Measurements from ENCODE around the gene FAM110D.

FAM110D gene

DNA sequence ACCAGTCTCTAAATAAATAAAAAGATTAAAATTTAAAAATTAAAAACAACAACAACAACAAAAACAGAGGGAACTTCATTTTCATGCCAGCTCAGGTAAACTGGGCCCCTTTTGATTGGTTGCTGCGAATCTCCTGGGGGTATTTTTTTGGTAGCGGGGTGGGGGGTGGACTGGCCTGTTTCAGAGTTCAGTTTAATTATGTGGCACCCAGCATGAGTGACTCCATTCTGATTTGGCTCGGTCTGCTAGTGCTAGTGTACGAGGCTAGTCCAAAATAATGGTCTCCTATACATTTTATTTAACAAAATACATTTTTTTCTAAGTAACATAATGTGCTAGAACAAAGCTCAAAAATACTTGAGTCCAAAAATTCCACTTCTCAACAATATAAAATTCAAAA is 29.1 kb upstream of the FAM110D start:
- no peak for DNase-seq (ENCODE audit: low read depth in 2 of 2)

DNA sequence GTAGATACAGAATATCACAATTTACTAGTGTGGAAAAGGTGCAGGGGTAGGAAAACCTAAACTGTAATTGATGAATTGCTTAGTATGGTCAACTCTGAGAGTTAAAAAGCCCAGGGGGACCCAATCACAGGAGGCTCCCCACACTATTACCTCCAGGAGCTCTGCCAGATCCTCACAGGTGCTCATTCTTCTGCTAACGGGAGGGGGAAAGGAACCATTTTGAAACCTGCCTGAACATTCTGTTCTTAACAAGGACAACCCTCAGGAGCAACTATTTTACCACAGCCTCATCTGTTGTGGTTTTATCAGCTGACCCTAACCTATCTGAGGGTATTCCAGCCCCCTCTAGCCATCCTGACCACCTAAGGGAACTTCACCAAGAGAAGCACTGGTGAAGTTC is 28.2 kb upstream of the FAM110D start:
- no peak for DNase-seq (ENCODE audit: low read depth in 2 of 2)

DNA sequence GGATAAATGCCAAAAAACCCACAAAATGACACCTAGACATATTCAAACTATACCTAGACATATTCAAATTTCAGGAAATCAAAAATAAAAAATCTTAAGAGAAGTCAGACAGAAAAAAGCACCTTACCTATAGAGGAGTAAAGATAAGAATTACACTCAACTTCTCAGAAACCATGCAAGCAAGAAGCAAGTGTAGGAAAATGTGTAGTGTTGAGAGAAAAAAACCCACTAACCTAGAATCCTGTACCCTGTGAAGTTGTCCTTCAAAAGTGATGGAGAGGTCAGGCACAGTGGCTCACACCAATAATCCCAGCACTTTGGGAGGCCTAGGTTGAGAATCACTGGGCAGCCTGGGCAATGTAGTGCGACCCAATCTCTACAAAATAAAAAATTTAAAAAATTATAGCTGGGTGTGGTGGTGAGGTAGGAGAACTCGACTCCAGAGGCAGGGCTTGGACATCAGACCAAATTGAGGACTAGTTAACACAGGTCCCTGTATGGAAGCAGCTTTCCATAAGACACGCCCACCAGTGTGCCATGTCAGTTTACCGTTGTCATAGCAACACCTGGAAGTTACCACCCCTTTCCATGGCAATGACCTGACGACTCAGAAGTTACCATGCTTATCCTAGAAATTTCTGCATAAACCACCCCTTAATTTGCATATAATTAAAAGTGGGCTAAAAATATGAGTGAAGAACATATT is 26.6 kb upstream of the FAM110D start:
- no peak for DNase-seq (ENCODE audit: low read depth in 2 of 2)

DNA sequence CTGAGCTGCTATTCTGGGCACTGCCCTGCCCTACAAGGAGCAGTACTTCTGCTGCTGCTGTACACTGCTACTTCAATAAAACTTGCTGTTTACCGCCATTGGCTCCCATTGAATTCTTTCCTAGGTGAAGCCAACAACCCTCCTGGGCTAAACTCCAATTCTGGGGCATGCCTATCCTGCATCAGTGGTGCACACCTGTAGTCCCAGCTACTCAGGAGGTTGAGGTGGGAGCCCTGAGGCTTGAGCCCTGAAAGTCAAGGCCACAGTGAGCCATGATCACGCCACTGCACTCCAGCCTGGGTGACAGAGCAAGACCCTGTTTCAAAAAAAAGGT is 26.1 kb upstream of the FAM110D start:
- DNase-seq (ENCODE audit: low read depth in 2 of 2): no peak

DNA sequence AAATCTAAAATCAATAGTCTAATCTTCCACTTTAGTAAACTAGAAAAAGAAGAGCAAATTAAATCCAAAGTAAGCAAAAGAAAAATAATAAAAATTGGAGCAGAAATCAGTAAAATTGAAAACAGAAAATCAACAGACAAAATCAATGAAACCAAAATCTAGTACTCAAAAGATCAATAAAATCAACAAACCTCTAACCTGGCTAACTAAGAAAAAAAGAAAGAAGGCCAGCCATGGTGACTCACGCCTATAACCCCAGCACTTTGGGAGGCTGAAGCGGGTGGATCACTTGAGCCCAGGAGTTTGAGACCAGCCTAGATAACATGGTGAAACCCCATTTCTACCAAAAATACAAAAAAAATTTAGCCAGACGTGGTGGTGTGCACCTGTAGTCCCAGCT is 24.4 kb upstream of the FAM110D start:
- no peak for DNase-seq (ENCODE audit: low read depth in 2 of 2)

DNA sequence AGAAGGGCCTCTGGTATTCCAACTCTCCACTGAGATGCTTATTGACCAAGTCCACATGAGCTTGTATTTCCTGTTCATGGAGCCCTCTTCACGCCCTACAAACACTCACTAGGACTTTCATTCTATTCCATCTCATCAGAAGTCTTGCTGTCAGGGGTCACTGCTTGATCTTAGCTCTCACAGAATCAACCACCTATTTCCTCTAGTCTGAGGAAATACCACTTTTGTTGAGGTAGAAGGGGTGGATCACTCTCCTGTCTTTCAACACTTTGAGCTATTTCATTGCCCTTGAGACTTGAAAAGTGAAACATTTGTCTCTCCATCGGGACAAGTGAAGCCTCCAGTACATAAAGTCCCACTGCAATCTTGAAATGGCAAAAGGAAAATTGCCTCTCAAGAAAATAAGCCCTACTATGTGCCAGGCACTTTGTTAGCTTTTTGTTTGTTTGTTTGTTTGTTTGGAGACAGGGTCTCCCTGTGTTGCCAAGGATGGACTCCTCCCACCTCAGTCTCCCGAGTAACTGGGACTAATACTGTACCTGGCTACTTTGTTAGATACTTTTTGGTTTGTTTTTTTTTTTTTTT is 19.8 kb upstream of the FAM110D start:
- no peak for DNase-seq (ENCODE audit: low read depth in 2 of 2)

DNA sequence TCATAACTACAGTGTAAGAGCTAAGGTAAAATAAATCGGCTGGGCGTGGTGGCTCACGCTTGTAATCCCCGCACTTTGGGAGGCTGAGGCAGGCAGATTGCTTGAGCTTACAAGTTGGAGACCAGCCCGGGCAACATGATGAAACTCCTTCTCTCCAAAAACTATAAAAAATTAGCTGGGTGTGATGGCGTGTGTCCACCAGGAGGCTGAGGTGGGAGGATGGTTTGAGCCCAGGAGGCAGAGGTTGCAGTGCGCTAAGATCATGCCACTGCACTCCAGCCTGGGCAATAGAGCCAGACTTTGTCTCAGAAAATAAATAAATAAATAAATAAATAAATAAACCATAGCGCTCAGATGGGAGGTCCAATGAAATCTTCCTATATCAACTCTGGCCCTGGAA is 16.7 kb upstream of the FAM110D start:
- no peak for DNase-seq (ENCODE audit: low read depth in 2 of 2)

DNA sequence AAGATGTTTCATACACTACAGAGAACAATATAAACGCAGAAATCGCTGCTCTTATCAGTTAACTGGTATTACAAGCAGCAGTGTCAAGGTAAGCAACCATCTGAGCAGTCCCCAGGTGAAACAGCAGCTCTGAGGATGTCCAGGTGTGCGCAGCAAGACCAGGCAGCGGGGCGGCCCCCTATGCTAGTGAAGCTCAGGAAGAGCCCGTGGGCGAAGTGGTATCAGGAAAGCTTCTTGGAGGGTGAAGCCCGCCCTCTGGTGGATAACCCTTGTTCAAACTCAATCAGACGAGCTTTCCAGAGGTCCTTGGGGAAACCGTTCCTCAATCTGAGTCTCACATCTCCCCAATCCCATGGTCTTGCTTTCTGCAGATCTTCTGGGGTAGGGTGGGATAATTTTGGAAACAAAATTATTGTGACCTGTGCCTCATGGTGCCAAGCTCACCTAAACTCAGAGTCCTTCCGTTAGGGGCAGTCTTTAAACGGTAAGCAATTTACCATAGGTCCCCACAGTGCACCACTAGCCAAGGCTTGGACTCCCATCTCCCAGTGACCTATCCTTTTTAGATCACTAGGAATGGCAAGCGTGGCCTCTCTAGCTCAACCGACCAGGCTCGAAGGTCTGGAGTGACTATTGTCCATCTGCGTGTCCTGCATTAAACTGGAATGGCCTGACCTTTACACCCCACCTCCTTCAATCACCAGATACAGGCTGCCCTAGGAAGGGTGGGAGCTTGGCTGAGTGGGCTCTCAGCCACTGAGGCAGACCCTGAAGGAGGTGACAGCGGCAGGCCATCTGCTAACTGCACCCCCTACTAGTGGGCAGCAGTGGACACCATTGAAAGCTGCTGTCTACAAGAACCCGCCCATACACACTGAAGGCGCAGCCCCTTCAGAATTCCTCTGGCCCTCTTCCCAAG is 13.6 kb upstream of the FAM110D start:
- peak; percentile 60 to 61 for DNase-seq (ENCODE audit: low read depth in 2 of 2)

DNA sequence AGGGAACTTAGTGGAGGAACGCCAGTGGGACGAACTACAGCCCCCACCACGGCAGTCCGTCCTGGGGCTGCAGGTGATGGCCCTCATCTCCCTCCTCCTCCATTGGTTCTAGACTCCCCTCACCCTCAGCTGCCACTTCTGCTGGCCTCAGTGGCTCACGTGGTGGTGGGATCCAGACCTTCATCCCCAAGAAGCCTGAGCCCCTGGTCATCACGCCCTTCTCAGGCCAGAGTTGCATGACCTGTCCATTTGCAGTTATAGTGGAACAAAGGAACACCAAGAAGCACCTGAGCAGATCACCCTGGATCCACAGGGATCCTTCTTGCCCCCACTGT is 13.0 kb upstream of the FAM110D start:
- DNase-seq (ENCODE audit: low read depth in 2 of 2): no peak

DNA sequence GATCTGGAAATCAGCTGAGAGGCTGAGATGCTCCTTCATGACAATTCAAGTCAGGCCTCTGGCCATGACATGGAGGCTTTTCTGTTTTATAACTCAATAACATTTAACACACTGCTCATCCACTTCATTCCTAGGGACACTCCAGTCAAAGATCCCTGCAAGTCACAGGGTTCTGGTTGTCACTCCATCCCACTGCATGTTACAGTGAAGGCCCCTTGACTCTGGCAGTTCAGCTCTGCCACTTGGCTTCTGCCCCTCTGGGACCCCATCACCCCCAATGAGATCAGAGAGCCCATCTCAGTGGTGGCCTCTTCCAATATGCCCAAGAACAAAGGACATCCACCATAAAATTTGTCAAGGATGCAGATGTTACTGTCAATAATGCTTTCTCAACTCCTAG is 10.0 kb upstream of the FAM110D start:
- no peak for DNase-seq (ENCODE audit: low read depth in 2 of 2)

DNA sequence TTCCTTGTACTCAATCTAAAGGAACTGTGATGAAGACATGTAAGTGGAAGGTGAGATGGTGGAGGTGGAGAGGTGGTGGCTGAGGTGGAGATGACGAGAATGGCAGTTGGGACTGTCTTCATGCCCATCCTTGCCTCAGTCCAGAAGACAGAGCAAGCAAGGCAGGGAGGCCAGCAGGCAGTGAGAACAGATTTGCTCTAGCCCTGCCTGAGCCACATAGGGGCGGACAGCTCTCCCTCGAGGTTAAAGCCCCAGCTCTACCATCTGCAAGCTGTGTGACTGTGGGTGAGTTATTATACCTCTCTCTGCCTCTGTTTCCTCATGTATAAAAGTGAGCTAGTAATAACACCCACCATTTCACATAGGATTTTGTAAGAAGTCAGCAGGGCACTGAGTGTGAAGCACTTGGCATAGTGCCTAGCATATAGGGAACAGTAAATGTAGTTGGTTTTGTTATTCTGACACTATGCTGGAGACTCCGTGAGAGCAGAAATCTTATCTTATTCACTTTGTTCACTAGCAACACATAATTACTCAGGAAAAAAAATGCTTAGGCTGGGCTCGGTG is 4.8 kb upstream of the FAM110D start:
- DNase-seq (ENCODE audit: low read depth in 2 of 2): no peak

DNA sequence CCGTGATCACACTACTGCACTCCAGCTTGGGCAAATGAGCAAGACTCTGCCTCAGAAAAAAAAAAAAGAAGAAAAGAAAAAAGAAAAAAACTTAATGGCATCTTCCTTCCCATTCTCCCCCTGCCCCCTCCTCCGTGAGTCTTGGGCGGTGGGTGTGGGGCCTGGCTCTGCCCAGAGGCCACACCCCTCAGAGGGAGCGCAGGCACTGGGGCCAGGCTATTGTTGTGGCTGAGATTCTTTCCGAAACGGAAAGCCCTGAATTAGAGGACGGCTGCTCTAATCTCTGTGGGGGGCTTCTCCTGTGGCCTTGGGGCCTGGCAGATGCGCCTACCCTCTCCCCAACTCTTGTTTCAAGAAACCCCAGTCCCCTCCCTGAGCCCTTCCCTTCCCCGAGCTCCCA is 4.1 kb upstream of the FAM110D start:
- no peak for DNase-seq (ENCODE audit: low read depth in 2 of 2)

DNA sequence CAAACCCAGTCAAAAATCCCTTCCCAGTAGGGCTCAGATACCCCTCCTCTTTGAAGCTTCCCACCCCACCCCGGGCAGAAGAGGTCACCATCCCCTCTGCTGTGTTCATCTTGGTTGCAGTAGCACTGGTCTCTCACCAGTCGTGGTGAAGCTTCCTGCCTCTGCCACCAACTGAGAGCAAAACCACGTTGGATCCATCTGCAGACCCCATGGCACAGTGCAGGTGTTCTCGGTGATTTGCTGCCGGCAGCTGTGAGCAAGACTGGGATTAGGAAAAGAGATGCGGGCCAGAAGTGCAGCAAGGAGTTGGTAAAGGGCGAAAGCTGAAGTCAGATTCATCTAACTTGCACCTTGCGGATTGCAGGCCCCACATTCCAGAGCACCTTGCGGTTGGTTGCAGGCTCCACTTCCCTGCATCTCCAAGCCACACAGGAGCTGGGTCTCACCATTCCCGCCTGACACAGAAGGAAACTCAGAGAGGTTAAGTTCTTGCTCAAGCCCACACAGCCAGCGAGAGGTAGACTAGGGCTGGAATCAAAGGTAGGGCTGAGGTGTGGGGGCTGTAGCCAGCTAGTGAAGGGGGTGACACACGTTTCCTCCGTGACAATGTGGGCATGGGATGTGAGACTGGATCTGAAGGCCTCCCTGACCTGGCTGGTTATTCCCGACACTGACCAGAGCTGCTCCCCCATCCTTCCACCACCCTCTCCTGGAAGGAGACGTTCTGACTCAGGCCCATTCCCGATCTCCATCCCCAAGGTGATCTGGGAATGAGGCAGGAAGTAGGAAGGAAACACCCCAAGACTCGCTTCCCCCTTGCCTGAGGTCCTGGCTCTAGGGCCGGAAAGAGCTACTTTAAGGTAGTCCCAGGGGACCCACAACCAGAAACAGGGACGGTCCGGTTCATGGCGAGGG is 3.3 kb upstream of the FAM110D start:
- DNase-seq (ENCODE audit: low read depth in 2 of 2): no peak

DNA sequence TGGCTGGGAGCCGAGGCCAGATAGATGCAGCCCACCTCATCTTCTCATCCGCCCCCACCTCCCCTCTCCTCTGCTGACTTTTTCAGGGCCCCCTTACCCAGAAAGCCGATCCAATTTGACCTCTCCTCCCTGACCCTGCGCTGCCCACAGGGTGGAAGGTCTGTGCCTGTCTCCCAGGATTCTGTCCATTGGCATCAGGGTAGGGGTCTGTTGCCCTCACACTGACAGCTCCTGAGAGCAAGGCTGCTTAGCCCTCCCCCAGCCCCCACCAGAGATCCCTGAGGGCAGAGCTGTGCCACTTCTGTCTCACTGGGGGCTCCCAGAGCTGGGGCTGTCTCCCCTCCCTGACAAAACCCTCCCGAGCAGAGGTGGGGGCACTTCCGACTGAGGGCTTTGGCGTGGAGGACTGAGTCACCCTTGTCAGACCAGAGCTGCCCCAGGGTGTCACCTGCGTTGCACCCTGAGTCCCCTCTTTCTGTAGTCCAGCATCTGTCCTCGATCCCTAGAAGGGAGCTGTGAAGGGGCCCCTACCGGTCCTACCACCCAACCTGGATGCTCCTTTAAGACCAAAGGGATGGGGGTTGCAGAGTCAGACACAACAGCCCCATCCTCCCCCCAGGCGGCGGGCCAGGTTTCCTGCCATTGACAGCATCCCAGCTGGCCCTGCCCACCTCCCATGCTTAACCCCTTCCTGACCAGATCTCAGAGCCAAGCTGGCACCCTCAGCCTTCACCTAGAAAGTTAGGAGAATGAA is 2.4 kb upstream of the FAM110D start:
- no peak for DNase-seq (ENCODE audit: low read depth in 2 of 2)

DNA sequence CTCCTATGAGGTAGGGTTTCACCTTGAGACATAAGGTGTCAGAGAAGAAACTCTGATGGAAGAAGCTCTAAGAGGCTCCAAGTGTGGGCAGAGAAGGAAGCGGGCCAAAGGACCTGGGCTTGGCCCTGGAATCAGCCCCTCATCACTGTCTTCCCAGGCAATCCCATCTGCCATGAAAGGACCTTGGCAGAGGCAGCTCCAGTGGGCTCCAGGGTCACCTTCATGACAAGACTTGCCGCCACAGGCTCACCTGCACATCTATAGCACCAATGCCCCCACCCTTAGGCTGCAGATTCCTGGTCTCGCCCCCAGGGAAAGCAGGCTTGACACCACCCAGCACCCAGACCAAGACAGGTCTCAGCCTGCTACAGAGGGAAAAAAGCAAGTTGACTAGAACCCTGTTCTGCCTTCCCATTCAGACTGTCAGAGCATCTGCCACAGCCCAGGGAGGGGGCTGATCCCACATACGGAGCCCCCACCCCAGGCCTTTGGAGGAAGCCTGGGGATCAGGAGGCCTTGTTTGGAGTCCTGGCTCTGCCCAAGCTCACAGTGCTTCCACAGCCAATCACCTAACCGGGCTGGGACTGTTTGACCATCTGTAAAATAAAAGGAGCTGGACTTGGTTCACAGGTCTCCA is 490 bp upstream of the FAM110D start:
- DNase-seq (ENCODE audit: low read depth in 2 of 2): no peak

DNA sequence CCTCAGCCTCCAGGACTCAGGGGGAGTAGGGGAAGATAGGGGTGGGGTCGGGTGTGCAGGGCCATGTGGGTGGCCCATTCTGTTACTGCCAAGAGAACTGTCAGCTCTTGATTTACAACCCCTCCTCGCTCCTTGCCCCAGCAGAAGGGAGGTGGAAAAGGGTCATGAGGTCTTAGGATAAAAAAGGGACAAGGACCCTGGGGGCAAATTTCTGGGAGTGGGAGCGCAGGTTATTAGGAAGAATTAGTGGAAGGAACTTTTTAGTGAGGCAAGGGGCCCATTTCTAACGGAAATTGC is 812 bp downstream of the FAM110D start:
- DNase-seq (ENCODE audit: low read depth in 2 of 2): no peak

DNA sequence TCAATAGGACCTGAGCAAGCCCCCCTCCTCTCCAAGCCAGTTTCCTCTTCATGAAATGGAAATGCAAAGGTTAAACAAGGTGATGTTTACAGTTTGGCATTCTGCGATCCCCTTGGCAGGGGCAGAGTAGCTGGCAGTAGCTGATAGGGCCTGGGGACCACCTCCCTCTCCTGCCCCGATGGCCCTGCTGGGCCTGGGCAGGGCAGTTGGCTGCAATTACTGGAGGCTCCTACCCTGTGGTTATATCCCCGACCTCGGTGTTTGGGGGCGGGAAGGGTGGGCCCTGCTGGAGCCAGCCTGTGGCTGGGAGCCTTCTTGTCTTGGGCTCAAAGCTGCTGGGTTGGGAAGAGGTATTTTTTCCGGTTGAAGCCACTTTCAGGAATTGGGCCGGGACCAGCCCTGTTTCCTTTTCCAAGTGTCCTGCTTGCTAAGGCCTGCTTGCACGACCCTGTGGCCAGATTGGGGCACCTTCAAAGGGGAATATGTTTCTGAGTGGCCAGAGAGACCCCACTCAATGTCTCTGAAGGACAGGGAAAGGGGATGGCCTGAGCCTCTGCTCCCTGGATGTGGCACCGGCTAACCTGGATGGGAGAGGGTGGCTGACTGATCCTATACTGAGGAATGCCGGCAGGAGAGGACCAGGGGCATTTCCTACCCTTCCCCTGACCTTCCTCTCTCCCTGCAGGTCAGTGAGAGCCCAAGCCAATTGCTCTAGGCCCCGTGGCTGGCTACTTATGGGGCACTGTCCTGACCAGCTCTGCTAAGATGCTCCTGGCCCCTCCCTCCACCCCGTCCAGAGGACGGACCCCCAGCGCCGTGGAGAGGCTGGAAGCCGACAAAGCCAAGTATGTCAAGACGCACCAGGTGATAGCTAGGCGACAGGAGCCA is 1.9 kb downstream of the FAM110D start:
- DNase-seq (ENCODE audit: low read depth in 2 of 2): no peak

DNA sequence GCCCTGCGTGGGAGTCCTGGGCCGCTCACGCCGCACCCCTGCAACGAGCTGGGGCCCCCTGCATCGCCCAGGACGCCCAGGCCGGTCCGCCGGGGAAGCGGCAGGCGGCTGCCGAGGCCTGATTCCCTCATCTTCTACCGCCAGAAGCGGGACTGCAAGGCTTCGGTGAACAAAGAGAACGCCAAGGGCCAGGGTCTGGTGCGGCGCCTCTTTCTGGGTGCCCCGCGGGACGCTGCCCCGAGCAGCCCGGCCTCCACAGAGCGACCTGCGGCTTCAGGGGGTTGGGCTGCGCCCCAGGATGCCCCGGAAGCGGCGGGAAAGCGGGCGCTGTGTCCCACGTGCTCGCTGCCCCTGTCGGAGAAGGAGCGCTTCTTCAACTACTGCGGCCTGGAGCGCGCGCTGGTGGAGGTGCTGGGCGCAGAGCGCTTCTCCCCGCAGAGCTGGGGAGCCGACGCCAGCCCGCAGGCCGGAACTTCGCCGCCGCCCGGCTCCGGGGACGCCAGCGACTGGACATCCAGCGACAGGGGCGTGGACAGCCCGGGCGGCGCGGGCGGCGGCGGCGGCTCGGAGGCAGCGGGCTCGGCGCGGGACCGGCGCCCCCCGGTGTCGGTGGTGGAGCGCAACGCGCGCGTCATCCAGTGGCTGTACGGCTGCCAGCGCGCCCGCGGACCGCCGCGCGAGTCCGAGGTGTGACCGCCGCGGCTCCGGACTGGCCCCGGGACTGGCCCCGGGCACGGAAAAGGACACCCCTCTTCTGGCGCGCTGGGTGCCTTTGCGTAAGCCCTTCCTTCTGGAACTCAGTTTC is 2.7 kb downstream of the FAM110D start:
- DNase-seq (ENCODE audit: low read depth in 2 of 2): peak; percentile 20 to 29

DNA sequence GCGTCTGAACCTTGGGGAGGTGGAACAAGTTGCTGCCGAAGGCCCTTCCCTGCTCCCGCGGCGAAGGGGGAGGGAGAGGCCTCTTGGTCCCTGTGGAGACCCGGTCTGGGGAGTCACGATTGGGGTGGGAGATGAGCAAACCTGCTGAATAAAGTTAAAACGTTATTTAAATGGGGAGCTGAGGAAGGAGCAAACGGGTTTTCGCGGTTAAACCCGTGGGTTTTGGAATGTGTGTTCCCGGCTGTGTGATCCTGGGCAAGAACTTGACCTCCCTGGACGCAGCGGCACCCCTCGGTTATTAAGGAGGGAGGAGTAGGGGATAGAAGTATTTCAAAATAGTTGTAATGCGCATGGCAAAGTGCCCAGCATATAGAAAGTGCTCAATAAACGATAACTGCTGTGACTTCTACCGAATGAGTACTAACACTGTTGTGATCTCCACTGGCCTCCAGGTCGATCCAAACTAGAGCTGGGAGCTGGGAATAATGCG is 3.4 kb downstream of the FAM110D start:
- DNase-seq (ENCODE audit: low read depth in 2 of 2): no peak
